H1 (cell line): ENCODE results near the gene SH3BGRL3. TPM values are rescaled to one million over a fixed set of nuclear protein-coding genes. Genes with fewer than 3 reads are reported as not detected.

ENCODE experiments used
- CTCF ChIA-PET: fragments of 300-600 bp; sonication (Branson Sonifier 250); formaldehyde crosslinking; loops from one replicate; lab custom pipeline; 2021; ENCODE audit not compliant: partially characterized antibody; lab: Charles Lee
- POLR2A ChIA-PET: fragments of 300-600 bp; sonication (Branson Sonifier 250); formaldehyde crosslinking; loops from one replicate; lab custom pipeline; 2021; ENCODE audit warnings: inconsistent platforms; ENCODE audit not compliant: partially characterized antibody; lab: Charles Lee
- DNase-seq, 2 experiments: peaks; one replicate each; pipeline versions ENCODE4 v3.0.0 to v3.0.0-alpha.2; 2010 to 2022; ENCODE audit warnings: low spot score in 2 of 2, low read depth in 1 of 2, mixed read lengths in 1 of 2
- FAIRE-seq: peaks from 2 replicates; lab custom pipeline; 2011; peaks lifted over from hg19 to GRCh38; lab: Jason Lieb, UNC
- H2AFZ ChIP-seq: 2 replicates; pipeline ENCODE4 v1.8.1; 2012; ENCODE audit warnings: low read length, inconsistent platforms
- H2AK5ac ChIP-seq: 2 replicates; pipeline ENCODE4 v1.6.1; 2013; ENCODE audit warnings: low read depth, low read length
- H2BK120ac ChIP-seq: replicated peaks from 2 replicates; pipeline ENCODE3; 2013; ENCODE audit warnings: low read depth, low read length, inconsistent platforms
- H2BK12ac ChIP-seq: 2 replicates; pipeline ENCODE4 v1.6.1; 2013; ENCODE audit warnings: low read depth, low read length
- H2BK15ac ChIP-seq: 2 replicates; pipeline ENCODE4 v1.6.1; 2013; ENCODE audit warnings: low read length
- H2BK20ac ChIP-seq: 2 replicates; pipeline ENCODE4 v1.6.1; 2013; ENCODE audit warnings: low read length
- H2BK5ac ChIP-seq: 2 replicates; pipeline ENCODE4 v1.6.1; 2013; ENCODE audit warnings: low read depth, low read length
- H3K14ac ChIP-seq: 2 replicates; pipeline ENCODE4 v1.6.1; 2013; ENCODE audit warnings: inconsistent platforms; ENCODE audit not compliant: insufficient read length
- H3K18ac ChIP-seq: 2 replicates; pipeline ENCODE4 v1.6.1; 2013; ENCODE audit warnings: low read length; ENCODE audit errors: extremely low read depth
- H3K23ac ChIP-seq: 2 replicates; pipeline ENCODE4 v1.6.1; 2013; ENCODE audit warnings: inconsistent platforms; ENCODE audit not compliant: insufficient read length
- H3K23me2 ChIP-seq: 2 replicates; pipeline ENCODE4 v1.6.1; 2013; ENCODE audit warnings: low read depth, low read length
- H3K27ac ChIP-seq: 2 replicates; pipeline ENCODE4 v1.6.1; 2011; ENCODE audit warnings: low read depth, low read length, inconsistent platforms
- H3K27me3 ChIP-seq, 4 experiments: replicated peaks in 1 of 4; 1 replicate in 1 of 4; 2 replicates in 3 of 4; pipeline versions ENCODE4 v1.6.1 to v1.8.1; 2011 to 2013; ENCODE audit warnings: low read length in 3 of 4, mild to moderate bottlenecking in 3 of 4, inconsistent platforms in 2 of 4, mixed read lengths in 2 of 4, moderate library complexity in 1 of 4; ENCODE audit not compliant: control insufficient read depth in 3 of 4, insufficient read depth in 3 of 4; ENCODE audit errors: extremely low read depth in 1 of 4
- H3K36me3 ChIP-seq, 4 experiments: 2 replicates each; pipeline versions ENCODE4 v1.6.1 to v1.8.1; 2011 to 2013; ENCODE audit warnings: mild to moderate bottlenecking in 4 of 4, low read length in 3 of 4, moderate library complexity in 2 of 4, control low read depth in 1 of 4, inconsistent platforms in 1 of 4; ENCODE audit not compliant: insufficient read depth in 4 of 4, control insufficient read depth in 2 of 4
- H3K4ac ChIP-seq: replicated peaks from 2 replicates; pipeline ENCODE3; 2013; ENCODE audit warnings: low read length, low read depth, mixed read lengths, inconsistent platforms; ENCODE audit not compliant: insufficient read length
- H3K4me1 ChIP-seq, 4 experiments: replicated peaks in 1 of 4; 1 replicate in 1 of 4; 2 replicates in 3 of 4; pipeline versions ENCODE4 v1.6.1 to v1.8.1; 2011 to 2013; ENCODE audit warnings: low read length in 3 of 4, inconsistent platforms in 2 of 4, mixed read lengths in 1 of 4; ENCODE audit not compliant: insufficient read depth in 4 of 4, control insufficient read depth in 3 of 4
- H3K4me2 ChIP-seq, 2 experiments: 2 replicates each; pipeline versions ENCODE4 v1.6.1 to v1.8.1; 2011 to 2013; ENCODE audit warnings: low read depth in 2 of 2, low read length in 2 of 2, control low read depth in 1 of 2, inconsistent platforms in 1 of 2, mild to moderate bottlenecking in 1 of 2; ENCODE audit not compliant: insufficient read depth in 1 of 2
- H3K4me3 ChIP-seq, 4 experiments: fragments of 200-600, 300-600 bp in 1 of 4; sonication (generic), shearing (Covaris generic), sonication (Bioruptor Twin) in 1 of 4; 2 replicates each; pipeline versions ENCODE4 v1.5.1 to v1.8.1; 2011 to 2016; ENCODE audit warnings: low read length in 4 of 4, low read depth in 3 of 4, control low read depth in 2 of 4, inconsistent platforms in 2 of 4, mild to moderate bottlenecking in 2 of 4, mixed read lengths in 1 of 4, moderate library complexity in 1 of 4; ENCODE audit not compliant: insufficient read depth in 2 of 4; ENCODE audit errors: extremely low read depth in 1 of 4
- H3K56ac ChIP-seq: replicated peaks from 2 replicates; pipeline ENCODE3; 2013; ENCODE audit warnings: low read depth, mild to moderate bottlenecking, mixed read lengths, low read length, inconsistent platforms; ENCODE audit not compliant: insufficient read length
- H3K79me1 ChIP-seq: 2 replicates; pipeline ENCODE4 v1.6.1; 2013; ENCODE audit warnings: low read depth, low read length, control low read depth
- H3K79me2 ChIP-seq, 2 experiments: 2 replicates each; pipeline versions ENCODE4 v1.6.1 to v1.8.1; 2012 to 2013; ENCODE audit warnings: low read length in 2 of 2, mild to moderate bottlenecking in 2 of 2, inconsistent platforms in 1 of 2; ENCODE audit not compliant: insufficient read depth in 2 of 2, control insufficient read depth in 1 of 2
- H3K9ac ChIP-seq, 4 experiments: replicated peaks in 1 of 4; 1 replicate in 1 of 4; 2 replicates in 3 of 4; pipeline versions ENCODE4 v1.6.1 to v1.8.1; 2011 to 2013; ENCODE audit warnings: low read depth in 3 of 4, low read length in 3 of 4, control low read depth in 2 of 4, mild to moderate bottlenecking in 2 of 4, moderate library complexity in 2 of 4, inconsistent platforms in 1 of 4; ENCODE audit errors: extremely low read depth in 1 of 4
- H3K9me3 ChIP-seq, 2 experiments: 2 replicates each; pipeline versions ENCODE4 v1.6.1 to v1.8.1; 2012 to 2013; ENCODE audit warnings: mild to moderate bottlenecking in 2 of 2, moderate library complexity in 2 of 2, control low read depth in 1 of 2, inconsistent platforms in 1 of 2, low read depth in 1 of 2, low read length in 1 of 2, mixed read lengths in 1 of 2; ENCODE audit not compliant: insufficient read depth in 2 of 2
- H4K20me1 ChIP-seq, 2 experiments: replicated peaks in 1 of 2; 2 replicates each; pipeline versions ENCODE3 to v1.8.1; 2011 to 2013; ENCODE audit warnings: inconsistent platforms in 2 of 2, low read length in 2 of 2, mild to moderate bottlenecking in 1 of 2; ENCODE audit not compliant: insufficient read depth in 2 of 2, control insufficient read depth in 1 of 2
- H4K5ac ChIP-seq: 2 replicates; pipeline ENCODE4 v1.6.1; 2013; ENCODE audit warnings: low read length, low read depth, mixed read lengths, inconsistent platforms; ENCODE audit not compliant: insufficient read length
- H4K8ac ChIP-seq: 2 replicates; pipeline ENCODE4 v1.8.0; 2013; ENCODE audit warnings: mild to moderate bottlenecking, moderate library complexity, low read length, inconsistent platforms; ENCODE audit not compliant: insufficient read depth; ENCODE audit errors: extremely low read depth
- H4K91ac ChIP-seq: replicated peaks from 2 replicates; pipeline ENCODE3; 2013; ENCODE audit warnings: low read length, mixed read lengths, inconsistent platforms; ENCODE audit not compliant: insufficient read length
- BACH1 ChIP-seq: IDR thresholded peaks from 2 replicates; pipeline ENCODE4 v1.6.1; 2012; ENCODE audit warnings: low read length, improper control_type of control experiment
- BCL11A ChIP-seq, 2 experiments: IDR thresholded peaks; one replicate each; pipeline ENCODE4 v1.6.1; 2011; ENCODE audit warnings: low read depth in 2 of 2, low read length in 2 of 2, mild to moderate bottlenecking in 2 of 2
- CBX5 ChIP-seq: fragments of 300-800, 300-1000 bp; sonication (generic); IDR thresholded peaks from 2 replicates; pipeline ENCODE4 v1.7.1; 2016; ENCODE audit warnings: antibody characterized with exemption, low read length, low read depth
- CREB1 ChIP-seq: IDR thresholded peaks from 2 replicates; pipeline ENCODE4 v1.6.1; 2012; ENCODE audit warnings: inconsistent platforms
- FOSL1 ChIP-seq: IDR thresholded peaks from 2 replicates; pipeline ENCODE4 v1.6.1; 2011; ENCODE audit warnings: mild to moderate bottlenecking, low read depth, low read length, moderate library complexity; ENCODE audit not compliant: insufficient read depth
- MAFK ChIP-seq: IDR thresholded peaks from 2 replicates; pipeline ENCODE4 v1.6.1; 2012; ENCODE audit warnings: low read depth, mild to moderate bottlenecking, improper control_type of control experiment, low read length
- POLR2A ChIP-seq, 2 experiments: IDR thresholded peaks; 1 replicate in 1 of 2; 2 replicates in 1 of 2; pipeline ENCODE4 v1.6.1; 2011; ENCODE audit warnings: low read depth in 2 of 2, low read length in 2 of 2, mild to moderate bottlenecking in 2 of 2; ENCODE audit errors: control extremely low read depth in 1 of 2
- RBBP5 ChIP-seq: IDR thresholded peaks from 2 replicates; pipeline ENCODE4 v1.7.1; 2012; ENCODE audit warnings: low read depth, mild to moderate bottlenecking, inconsistent platforms, low read length, moderate library complexity, borderline replicate concordance
- RFX5 ChIP-seq: IDR thresholded peaks from 2 replicates; pipeline ENCODE4 v1.6.1; 2011; ENCODE audit warnings: low read depth, low read length, improper control_type of control experiment, borderline replicate concordance
- RXRA ChIP-seq: IDR thresholded peaks from 2 replicates; pipeline ENCODE4 v1.6.1; 2011; ENCODE audit warnings: low read depth, mild to moderate bottlenecking, low read length, moderate library complexity; ENCODE audit not compliant: insufficient read depth
- SP1 ChIP-seq: IDR thresholded peaks from 2 replicates; pipeline ENCODE4 v1.6.1; 2011; ENCODE audit warnings: low read depth, low read length
- TEAD4 ChIP-seq: IDR thresholded peaks from 2 replicates; pipeline ENCODE4 v1.6.1; 2012; ENCODE audit warnings: low read depth, low read length, inconsistent platforms, mixed read lengths
- WGBS, 2 experiments: shearing (Covaris generic) in 1 of 2; methylation state at CpG; one replicate each; pipeline versions ENCODE4 v1.1.6 to v1.1.7; 2013 to 2015; ENCODE audit warnings: low lambda C conversion rate in 2 of 2, mixed read lengths in 2 of 2, inconsistent platforms in 1 of 2, low coverage in 1 of 2, missing lambda C conversion rate in 1 of 2; ENCODE audit not compliant: insufficient replicate concordance in 2 of 2, insufficient coverage in 1 of 2, insufficient read length in 1 of 2; ENCODE audit errors: extremely low coverage in 1 of 2, missing lambda C conversion rate in 1 of 2; 5-methylcytosine and 5-hydroxymethylcytosine counted together
- polyA plus RNA-seq, 7 experiments: library from polyadenylated mRNA; depleted of rRNA in 3 of 7; stranded (reverse) in 5 of 7; unstranded in 2 of 7; fragments of >200 nt in 5 of 7; fragments of 200-250 nt in 2 of 7; gene quantifications; 1 replicate in 5 of 7; 2 replicates in 1 of 7; 4 replicates in 1 of 7; pipeline versions ENCODE4 v1.2.1 to v1.2.3, GENCODE V29; 2011 to 2013; ENCODE audit warnings: missing spikeins in 2 of 7, mixed read lengths in 2 of 7
- total RNA-seq: library from RNA; stranded (reverse); fragmentation: NEBNext Ultra II Directional; extraction: Animal tissue kit (Norgen Biotek cat#: 25700); gene quantifications from 2 replicates; pipeline ENCODE4 v1.2.1, GENCODE V29; 2021
- TF ChIP-seq, protein P1 (sequence below): IDR thresholded peaks from 2 replicates; pipeline ENCODE4 v1.6.1; 2012; ENCODE audit warnings: inconsistent platforms

SH3BGRL3 gene
- total and polyA plus RNA-seq, 2 of the 8 experiments (the other 6 are each of a cell fraction or from before 2014, with no cell fraction given): 77.8 to 107 TPM

DNA sequence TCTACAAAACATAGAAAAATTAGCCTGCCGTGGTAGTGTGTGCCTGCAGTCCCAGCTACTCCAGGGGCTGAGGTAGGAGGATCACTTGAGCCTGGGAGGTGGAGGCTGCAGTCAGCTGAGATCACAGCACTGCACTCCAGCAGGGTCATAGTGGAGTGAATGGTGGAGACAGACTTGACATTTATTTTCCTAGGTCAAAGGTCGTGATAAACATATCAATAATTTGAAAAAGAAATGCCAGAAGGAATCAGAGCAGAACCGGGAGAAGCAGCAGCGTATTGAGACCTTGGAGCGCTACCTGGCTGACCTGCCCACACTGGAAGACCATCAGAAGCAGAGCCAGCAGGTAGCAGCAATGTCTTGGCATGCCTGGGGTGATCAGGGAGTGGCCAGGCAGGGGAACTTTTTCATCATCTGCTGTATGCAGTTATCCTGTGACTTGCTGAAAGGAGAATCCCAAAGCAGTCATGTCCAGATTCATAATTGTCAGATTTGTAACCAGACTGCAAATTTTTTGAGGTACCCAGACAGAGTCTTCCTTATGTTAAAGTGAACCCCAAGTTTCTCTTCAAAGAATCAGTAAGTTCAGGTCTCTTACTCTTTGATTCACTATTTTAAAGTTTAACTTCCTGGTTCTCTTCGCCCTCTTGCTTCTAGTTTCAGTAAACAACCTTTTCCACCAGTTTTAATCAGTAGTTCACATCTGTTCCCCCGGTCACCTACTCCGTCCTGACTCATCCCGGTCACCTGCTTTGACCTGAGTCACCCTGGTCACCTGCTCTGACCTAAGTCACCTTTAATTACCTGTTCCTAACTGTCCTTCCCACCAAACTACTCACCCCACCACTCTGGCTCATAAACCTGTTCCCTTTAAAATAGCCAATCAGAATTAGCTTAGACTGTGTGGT, 11.3 kb upstream of the SH3BGRL3 start:
- Histone ChIP-seq H3K4me3 (no peak overlapping the region), H2AFZ (no peak overlapping the region), H2BK20ac (no peak overlapping the region), H3K79me1 (no peaks in the 10 kb centered on the region), H2BK15ac (no peak overlapping the region), H3K14ac (no peak overlapping the region), H2BK12ac (no peak overlapping the region), H2BK120ac (no peak overlapping the region), H4K8ac (no peak overlapping the region), H3K4me1 (no peaks in the 10 kb centered on the region), H4K20me1 (peaks cover 2 to 5% of the 10 kb centered on the region in 2 experiments), H4K5ac (no peak overlapping the region), H2AK5ac (no peak overlapping the region), H3K23me2 (no peaks in the 10 kb centered on the region), H3K36me3 (peaks cover 20 to 54% (median 43%) of the 10 kb centered on the region in 4 experiments), H3K4me2 (no peak overlapping the region), H3K56ac (no peak overlapping the region), H3K4ac (no peak overlapping the region), H3K18ac (no peak overlapping the region), H3K27ac (no peak overlapping the region), H3K23ac (no peak overlapping the region), H3K27me3 (no peaks in the 10 kb centered on the region), H3K9ac (no peak overlapping the region), H4K91ac (no peak overlapping the region), H3K9me3 (no peaks in the 10 kb centered on the region), H3K79me2 (no peaks in the 10 kb centered on the region), H2BK5ac (no peak overlapping the region)
- WGBS, 2 experiments: 90% methylated on average over 9 of the region's 9 CpGs; no CpG with 5 or more reads in 1 of the 2 experiments
- ChIA-PET CTCF (interaction anchor here (0.7 to 1.1 kb wide), 4 partner anchors 9 to 78 kb away, joined by 3 read pairs; partner anchors contain the start of genes CATSPER4 and SH3BGRL3), POLR2A (interaction anchor here (1.4 to 2.0 kb wide), 2 partner anchors 11 to 12 kb away, joined by 3 to 5 read pairs; no protein-coding TSS in a partner anchor)
- DNase-seq (no peak), FAIRE-seq (no peak)
- TF ChIP-seq POLR2A (IDR thresholded peaks at IDR 0.05; ENCODE audit: control extremely low read depth in 1 of 2, low read depth in 2 of 2, low read length in 2 of 2) (no peak), RXRA (no peak), BCL11A (IDR thresholded peaks at IDR 0.05; ENCODE audit: low read depth in 2 of 2, low read length in 2 of 2) (no peak), BACH1 (no peak), RBBP5 (no peak), FOSL1 (no peak), RFX5 (no peak), MAFK (no peak), CREB1 (no peak), TEAD4 (no peak), CBX5 (no peak), SP1 (no peak)
- TF ChIP-seq, protein P1, sequence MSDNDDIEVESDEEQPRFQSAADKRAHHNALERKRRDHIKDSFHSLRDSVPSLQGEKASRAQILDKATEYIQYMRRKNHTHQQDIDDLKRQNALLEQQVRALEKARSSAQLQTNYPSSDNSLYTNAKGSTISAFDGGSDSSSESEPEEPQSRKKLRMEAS: no peak
